ENCODE results near the gene HDGF. TPM values are rescaled to one million over a fixed set of nuclear protein-coding genes. Genes with fewer than 3 reads are reported as not detected.

HDGF gene
- total and polyA plus RNA-seq, 2 of the 8 experiments (the other 6 are each of a cell fraction or from before 2014, with no cell fraction given): 145 to 391 TPM

DNA sequence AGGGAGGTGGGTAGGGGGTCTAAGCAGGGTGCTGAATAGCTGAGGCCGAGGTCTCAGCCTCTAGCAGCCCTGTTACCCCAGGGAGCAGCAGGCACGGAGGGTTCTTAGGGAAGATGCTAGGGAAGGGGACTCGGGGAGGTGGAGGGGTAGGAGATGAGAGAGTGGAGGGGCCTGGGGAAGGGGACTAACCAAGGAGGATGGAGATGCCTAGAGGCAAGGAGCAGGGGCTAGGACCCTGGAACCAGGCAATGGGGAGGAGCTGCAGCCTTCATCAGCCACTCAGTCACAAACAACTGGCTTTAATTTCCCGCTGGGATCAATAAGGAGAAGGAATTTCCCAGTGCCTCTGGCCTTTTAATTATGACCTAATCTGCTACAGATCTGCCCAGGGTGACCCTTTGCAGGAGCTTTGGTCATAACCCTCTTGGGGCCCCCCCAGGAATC lies 43.2 kb downstream of the HDGF start:
- peak; percentile 90 for FAIRE-seq
- peaks cover 7 to 18% of the 10 kb centered on the region in 2 experiments; a peak in 2 of 4 replicates for H3K79me2 ChIP-seq (ENCODE audit: control insufficient read depth in 1 of 2, insufficient read depth in 2 of 2, low read length in 2 of 2)
- peak overlapping the region; percentile 91; the same call in 1 of the 2 replicates for H4K8ac ChIP-seq (ENCODE audit: extremely low read depth, insufficient read depth, low read length)
- H3K9me3 ChIP-seq (ENCODE audit: insufficient read depth in 2 of 2, low read depth in 1 of 2, low read length in 1 of 2): no peaks in the 10 kb centered on the region
- H4K20me1 ChIP-seq (replicated peaks in 1 of 2; ENCODE audit: control insufficient read depth in 1 of 2, insufficient read depth in 2 of 2, low read length in 2 of 2): peaks cover under 1 to 7% of the 10 kb centered on the region in 2 experiments
- H3K27me3 ChIP-seq (replicated peaks in 1 of 4; ENCODE audit: control insufficient read depth in 3 of 4, extremely low read depth in 1 of 4, insufficient read depth in 3 of 4, low read length in 3 of 4): peaks cover 0 to 19% (median 8%) of the 10 kb centered on the region in 4 experiments; a peak in 4 of 7 replicates
- H2BK5ac ChIP-seq (ENCODE audit: low read depth, low read length): peak overlapping the region; percentile 99; the same call in 1 of the 2 replicates
- H3K79me1 ChIP-seq (ENCODE audit: low read depth, low read length): no peaks in the 10 kb centered on the region
- peak overlapping the region; percentile 77 to 94 for H3K4me2 ChIP-seq (ENCODE audit: insufficient read depth in 1 of 2, low read depth in 2 of 2, low read length in 2 of 2)
- peak overlapping the region; percentile 98 for H3K18ac ChIP-seq (ENCODE audit: extremely low read depth, low read length)
- ChIA-PET POLR2A (ENCODE audit: partially characterized antibody) (interaction anchor here (0.9 to 16.9 kb wide), 15 partner anchors 8 to 216 kb away, joined by 3 to 530 read pairs (median 7); partner anchors contain the start of genes HDGF, ISG20L2, METTL25B and MRPL24), CTCF (ENCODE audit: partially characterized antibody) (interaction anchor here (0.8 to 66.0 kb wide), 9 partner anchors 3 to 182 kb away, joined by 3 to 4284 read pairs (median 18); partner anchors contain the start of genes CRABP2, INSRR, ISG20L2 and METTL25B)
- H3K23ac ChIP-seq (ENCODE audit: insufficient read length): no peak overlapping the region
- H3K27ac ChIP-seq (ENCODE audit: low read depth, low read length): peak overlapping the region; percentile 57; the same call in 1 of the 2 replicates
- peak overlapping the region; percentile 63; the same call in 1 of the 2 replicates for H2BK20ac ChIP-seq (ENCODE audit: low read length)
- H3K4me3 ChIP-seq (ENCODE audit: extremely low read depth in 1 of 4, insufficient read depth in 2 of 4, low read depth in 3 of 4, low read length in 4 of 4): peak overlapping the region in 3 of 4 experiments; percentile 21 to 80 (median 30); a peak in 6 of 8 replicates
- peaks cover 27 to 64% (median 46%) of the 10 kb centered on the region in 4 experiments for H3K4me1 ChIP-seq (replicated peaks in 1 of 4; ENCODE audit: control insufficient read depth in 3 of 4, insufficient read depth in 4 of 4, low read length in 3 of 4)
- 8% methylated on average over 4 of the region's 4 CpGs; no CpG with 5 or more reads in 1 of the 2 experiments for WGBS, 2 experiments (ENCODE audit: extremely low coverage in 1 of 2, insufficient coverage in 1 of 2, insufficient read length in 1 of 2, insufficient replicate concordance in 2 of 2, low coverage in 1 of 2, low lambda C conversion rate in 2 of 2, missing lambda C conversion rate in 1 of 2)
- H3K9ac ChIP-seq (replicated peaks in 1 of 4; ENCODE audit: extremely low read depth in 1 of 4, low read depth in 3 of 4, low read length in 3 of 4): 0 out of 7 replicates have a peak overlapping the region, but pooled peaks of 2 of the 4 experiments have one; percentile 25 to 46
- H3K23me2 ChIP-seq (ENCODE audit: low read depth, low read length): peaks cover 31% of the 10 kb centered on the region; the same call in 1 of the 2 replicates
- peak overlapping the region; percentile 99 for H2BK12ac ChIP-seq (ENCODE audit: low read depth, low read length)
- H2AK5ac ChIP-seq (ENCODE audit: low read depth, low read length): no peak overlapping the region
- peak overlapping the region; percentile 82 for H4K5ac ChIP-seq (ENCODE audit: insufficient read length, low read depth, low read length)
- H3K4ac ChIP-seq (replicated peaks; ENCODE audit: insufficient read length, low read depth, low read length): peak overlapping the region; percentile 98
- H2BK15ac ChIP-seq (ENCODE audit: low read length): no peak overlapping the region
- peak overlapping the region; percentile 94 for H4K91ac ChIP-seq (replicated peaks; ENCODE audit: insufficient read length, low read length)
- peak in 1 of 2 experiments; percentile 76 for DNase-seq (ENCODE audit: low read depth in 1 of 2, low spot score in 2 of 2)
- H2BK120ac ChIP-seq (replicated peaks; ENCODE audit: low read depth, low read length): peak overlapping the region; percentile 77
- no peaks in the 10 kb centered on the region for H3K36me3 ChIP-seq (ENCODE audit: control insufficient read depth in 2 of 4, insufficient read depth in 4 of 4, low read length in 3 of 4)
- H3K14ac ChIP-seq (ENCODE audit: insufficient read length): no peak overlapping the region
- H3K56ac ChIP-seq (replicated peaks; ENCODE audit: insufficient read length, low read depth, low read length): peak overlapping the region; percentile 32
- H2AFZ ChIP-seq (ENCODE audit: low read length): no peak overlapping the region
- 0 out of 2 replicates have a peak, but pooled peaks have one; percentile 29 for TF ChIP-seq MAX (IDR thresholded peaks at IDR 0.05)
- TF ChIP-seq CREB1 (IDR thresholded peaks at IDR 0.05): 0 out of 2 replicates have a peak, but pooled peaks have one; percentile 15
- no peak for TF ChIP-seq NANOG (IDR thresholded peaks at IDR 0.05; ENCODE audit: insufficient read depth, low read depth, low read length, poor library complexity, severe bottlenecking)
- TF ChIP-seq KDM1A (IDR thresholded peaks at IDR 0.05; ENCODE audit: borderline replicate concordance, low read length): peak; percentile 64; the same call in 1 of the 2 replicates
- TF ChIP-seq EZH2 (IDR thresholded peaks at IDR 0.05; ENCODE audit: low read depth, low read length, severe bottlenecking): no peak
- TF ChIP-seq TEAD4 (IDR thresholded peaks at IDR 0.05; ENCODE audit: low read depth, low read length): 0 out of 2 replicates have a peak, but pooled peaks have one; percentile 30
- no peak for TF ChIP-seq BACH1 (IDR thresholded peaks at IDR 0.05; ENCODE audit: low read length)

Measured in H1 (cell line).